Mesenchymal stem cell (in vitro differentiated cells and primary cell): ENCODE data around the gene PRKRA.

Source experiments
- DNase-seq: peaks from one replicate; pipeline ENCODE4 v3.0.0-alpha.2; 2013
- H2AFZ ChIP-seq: one replicate; pipeline ENCODE4 v1.6.1; 2013; ENCODE audit warnings: low read depth, mild to moderate bottlenecking, control low read depth, inconsistent platforms, low read length, moderate library complexity
- H2AK5ac ChIP-seq: 2 replicates; pipeline ENCODE4 v1.6.1; 2013; ENCODE audit warnings: low read length, moderate library complexity, mild to moderate bottlenecking, inconsistent platforms; ENCODE audit not compliant: severe bottlenecking
- H2BK120ac ChIP-seq: one replicate; pipeline ENCODE4 v1.6.1; 2013; ENCODE audit warnings: low read depth, mild to moderate bottlenecking, inconsistent platforms, low read length, moderate library complexity
- H2BK12ac ChIP-seq, 2 experiments: one replicate each; pipeline ENCODE4 v1.6.1; 2013; ENCODE audit warnings: inconsistent platforms in 2 of 2, low read length in 2 of 2, mild to moderate bottlenecking in 2 of 2, moderate library complexity in 2 of 2, control low read depth in 1 of 2
- H2BK15ac ChIP-seq: one replicate; pipeline ENCODE4 v1.6.1; 2013; ENCODE audit warnings: mild to moderate bottlenecking, low read depth, inconsistent platforms; ENCODE audit not compliant: poor library complexity, severe bottlenecking
- H2BK5ac ChIP-seq: 2 replicates; pipeline ENCODE4 v1.6.1; 2013; ENCODE audit warnings: low read depth, mild to moderate bottlenecking, low read length, control low read depth, inconsistent platforms; ENCODE audit not compliant: poor library complexity, severe bottlenecking
- H3K14ac ChIP-seq, 2 experiments: one replicate each; pipeline ENCODE4 v1.6.1; 2013; ENCODE audit warnings: inconsistent platforms in 2 of 2, low read length in 2 of 2, control low read depth in 1 of 2, mild to moderate bottlenecking in 1 of 2, moderate library complexity in 1 of 2
- H3K18ac ChIP-seq, 2 experiments: one replicate each; pipeline ENCODE4 v1.6.1; 2013; ENCODE audit warnings: inconsistent platforms in 2 of 2, low read length in 2 of 2, control low read depth in 1 of 2, low read depth in 1 of 2, mild to moderate bottlenecking in 1 of 2
- H3K23ac ChIP-seq, 2 experiments: one replicate each; pipeline ENCODE4 v1.6.1; 2013; ENCODE audit warnings: inconsistent platforms in 2 of 2, low read length in 2 of 2, mild to moderate bottlenecking in 2 of 2, moderate library complexity in 2 of 2, control low read depth in 1 of 2
- H3K27ac ChIP-seq: 2 replicates; pipeline ENCODE4 v1.5.1; 2013; ENCODE audit warnings: mild to moderate bottlenecking, moderate library complexity, low read length, control low read depth, inconsistent platforms; ENCODE audit not compliant: poor library complexity, severe bottlenecking
- H3K27me3 ChIP-seq, 2 experiments: 2 replicates each; pipeline versions ENCODE4 v1.6.1 to v1.7.0; 2013; ENCODE audit warnings: low read length in 2 of 2, mild to moderate bottlenecking in 2 of 2, moderate library complexity in 2 of 2, control low read depth in 1 of 2, inconsistent platforms in 1 of 2; ENCODE audit not compliant: control insufficient read depth in 1 of 2, insufficient read depth in 1 of 2
- H3K36me3 ChIP-seq, 2 experiments: 2 replicates each; pipeline versions ENCODE4 v1.6.1 to v1.7.0; 2013; ENCODE audit warnings: low read length in 2 of 2, control low read depth in 1 of 2, inconsistent platforms in 1 of 2, low read depth in 1 of 2, mild to moderate bottlenecking in 1 of 2; ENCODE audit not compliant: insufficient read depth in 2 of 2, control insufficient read depth in 1 of 2
- H3K4ac ChIP-seq, 2 experiments: one replicate each; pipeline ENCODE4 v1.6.1; 2013; ENCODE audit warnings: inconsistent platforms in 2 of 2, low read length in 2 of 2, mild to moderate bottlenecking in 2 of 2, moderate library complexity in 2 of 2, control low read depth in 1 of 2, low read depth in 1 of 2
- H3K4me1 ChIP-seq: 2 replicates; pipeline ENCODE4 v1.6.1; 2013; ENCODE audit warnings: low read depth, low read length, control low read depth; ENCODE audit not compliant: control insufficient read depth, insufficient read depth
- H3K4me2 ChIP-seq: 2 replicates; pipeline ENCODE4 v1.6.1; 2013; ENCODE audit warnings: low read length, mild to moderate bottlenecking, inconsistent platforms; ENCODE audit not compliant: poor library complexity, severe bottlenecking
- H3K4me3 ChIP-seq, 2 experiments: 2 replicates each; pipeline versions ENCODE4 v1.5.1 to v1.7.0; 2013; ENCODE audit warnings: low read length in 2 of 2, mild to moderate bottlenecking in 2 of 2, control low read depth in 1 of 2, low read depth in 1 of 2; ENCODE audit not compliant: insufficient read depth in 1 of 2
- H3K79me1 ChIP-seq: replicated peaks from 2 replicates; pipeline ENCODE4 v1.6.1; 2013; ENCODE audit warnings: mild to moderate bottlenecking, control low read depth, low read length, inconsistent platforms; ENCODE audit not compliant: poor library complexity, severe bottlenecking
- H3K9ac ChIP-seq: 2 replicates; pipeline ENCODE4 v1.7.0; 2013; ENCODE audit warnings: mild to moderate bottlenecking, low read length, moderate library complexity
- H3K9me3 ChIP-seq: 2 replicates; pipeline ENCODE4 v1.7.0; 2013; ENCODE audit warnings: mild to moderate bottlenecking, low read length; ENCODE audit not compliant: control insufficient read depth
- H4K8ac ChIP-seq: one replicate; pipeline ENCODE4 v1.6.1; 2013; ENCODE audit warnings: inconsistent platforms, mild to moderate bottlenecking, low read length, moderate library complexity
- H4K91ac ChIP-seq: one replicate; pipeline ENCODE4 v1.6.1; 2013; ENCODE audit warnings: mild to moderate bottlenecking, low read length, inconsistent platforms
- WGBS: methylation state at CpG from one replicate; pipeline ENCODE4 v1.1.7; 2013; ENCODE audit warnings: mixed read lengths; 5-methylcytosine and 5-hydroxymethylcytosine counted together

Gene PRKRA

DNA sequence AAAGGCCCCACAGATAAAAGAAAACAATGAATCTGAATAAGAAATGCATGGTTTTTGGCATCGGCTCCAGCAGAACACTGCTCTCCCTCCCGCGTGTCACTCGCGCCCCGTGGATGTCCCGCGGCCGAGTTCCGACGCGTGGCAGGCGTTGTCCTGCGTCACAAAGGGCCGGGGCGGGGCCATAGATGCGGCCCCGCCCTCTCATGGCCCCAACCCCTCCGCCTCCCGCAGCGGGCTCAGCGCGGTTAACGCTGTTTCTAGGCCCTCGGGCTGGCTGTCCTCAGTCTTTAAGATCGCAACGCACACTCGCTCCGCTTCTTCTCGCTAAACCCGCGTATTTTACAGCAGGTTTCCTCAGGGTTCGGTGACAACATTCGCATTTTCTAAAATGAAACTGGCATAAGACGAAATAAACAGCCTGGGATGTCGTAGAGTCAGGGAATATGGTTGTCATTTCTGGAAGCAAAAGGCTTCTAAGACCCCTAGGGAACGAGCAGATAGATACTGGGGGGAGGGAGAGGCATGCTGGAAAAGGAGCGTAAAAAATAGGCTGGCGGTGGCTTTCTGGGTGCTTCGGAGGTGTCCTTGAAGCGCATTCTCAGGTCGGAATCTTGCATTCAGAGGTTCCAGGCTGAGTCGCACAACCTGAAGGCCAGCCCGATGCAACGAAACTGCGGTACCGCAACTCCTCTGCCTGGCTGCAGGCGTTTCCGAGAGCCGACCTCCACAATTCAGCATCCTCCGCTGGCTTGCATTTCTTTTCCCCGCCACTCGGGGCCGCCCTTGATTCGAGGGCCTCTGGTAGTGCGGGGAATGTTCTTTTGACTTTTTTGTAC lies 27.7 kb upstream of the PRKRA start, which contains the start of gene FKBP7:
Gene FKBP7, minus strand, starts transcription at position 162 of the 836 bp plus-strand sequence. Its CDS starts 101 bp downstream, at position 61.
- peak within 1 kb of the TSS; percentile 81 for H3K18ac ChIP-seq
- no peaks in the 10 kb centered on the region for H3K9me3 ChIP-seq
- H3K14ac ChIP-seq = peak within 1 kb of the TSS in 1 of 2 experiments; percentile 78
- peak within 1 kb of the TSS; percentile 77 for H2AFZ ChIP-seq
- H3K27me3 ChIP-seq = no peaks in the 10 kb centered on the region
- peak within 1 kb of the TSS; percentile 85 for H4K8ac ChIP-seq
- peak within 1 kb of the TSS; percentile 78 for H2BK15ac ChIP-seq
- H2BK120ac ChIP-seq = no peak within 1 kb of the TSS
- peak within 1 kb of the TSS; percentile 85 for H3K4me2 ChIP-seq
- H3K4me3 ChIP-seq = peak within 1 kb of the TSS; percentile 69 to 98
- H3K4ac ChIP-seq = peak within 1 kb of the TSS in 1 of 2 experiments; percentile 79
- peak within 1 kb of the TSS in 1 of 2 experiments; percentile 73 for H2BK12ac ChIP-seq
- peak within 1 kb of the TSS in 1 of 2 experiments; percentile 50 for H3K23ac ChIP-seq
- DNase-seq = peak; percentile 90
- 2% methylated on average over 56 of the region's 56 CpGs for WGBS
- peak within 1 kb of the TSS; percentile 29 for H2AK5ac ChIP-seq
- peak within 1 kb of the TSS; percentile 100 for H3K9ac ChIP-seq
- H2BK5ac ChIP-seq = no peak within 1 kb of the TSS
- H3K79me1 ChIP-seq = peaks cover 8% of the 10 kb centered on the region
- peaks cover 8% of the 10 kb centered on the region for H3K4me1 ChIP-seq
- peak within 1 kb of the TSS; percentile 92 for H3K27ac ChIP-seq
- H4K91ac ChIP-seq = peak within 1 kb of the TSS; percentile 71
- H3K36me3 ChIP-seq = no peaks in the 10 kb centered on the region

DNA sequence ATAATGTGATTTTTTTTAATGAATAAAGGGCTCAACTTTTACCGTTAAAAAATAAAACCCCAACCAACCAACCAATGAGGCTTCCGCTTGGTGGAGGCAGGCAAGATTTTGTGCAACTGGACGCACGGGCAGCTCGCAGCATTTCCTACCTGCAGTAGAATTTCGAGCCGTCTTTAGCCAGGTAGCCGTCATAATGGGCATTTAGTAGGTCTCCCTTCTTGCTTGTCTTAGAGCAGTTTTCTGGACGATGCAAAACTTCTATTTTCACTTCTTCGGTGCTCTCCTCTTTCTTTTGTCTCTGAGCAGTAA lies 27.1 kb upstream of the PRKRA start:
- H3K27ac ChIP-seq = peak overlapping the region; percentile 89
- 1% methylated on average over 9 of the region's 10 CpGs for WGBS
- H4K91ac ChIP-seq = no peak overlapping the region
- no peak overlapping the region for H2BK5ac ChIP-seq
- H3K4ac ChIP-seq = peak overlapping the region in 1 of 2 experiments; percentile 79
- H2BK12ac ChIP-seq = no peak overlapping the region
- H3K79me1 ChIP-seq = peaks cover 9% of the 10 kb centered on the region
- H3K9ac ChIP-seq = peak overlapping the region; percentile 100
- no peaks in the 10 kb centered on the region for H3K27me3 ChIP-seq
- H3K36me3 ChIP-seq = no peaks in the 10 kb centered on the region
- no peak overlapping the region for H2BK15ac ChIP-seq
- peak overlapping the region; percentile 85 for H3K4me2 ChIP-seq
- peak overlapping the region; percentile 69 to 98 for H3K4me3 ChIP-seq
- H3K9me3 ChIP-seq = no peaks in the 10 kb centered on the region
- H2AFZ ChIP-seq = peak overlapping the region; percentile 77
- no peak overlapping the region for H2AK5ac ChIP-seq
- no peak overlapping the region for H3K23ac ChIP-seq
- peaks cover 8% of the 10 kb centered on the region for H3K4me1 ChIP-seq
- peak; percentile 35 for DNase-seq
- peak overlapping the region; percentile 81 for H3K18ac ChIP-seq
- peak overlapping the region in 1 of 2 experiments; percentile 78 for H3K14ac ChIP-seq
- H2BK120ac ChIP-seq = no peak overlapping the region
- H4K8ac ChIP-seq = peak overlapping the region; percentile 84

DNA sequence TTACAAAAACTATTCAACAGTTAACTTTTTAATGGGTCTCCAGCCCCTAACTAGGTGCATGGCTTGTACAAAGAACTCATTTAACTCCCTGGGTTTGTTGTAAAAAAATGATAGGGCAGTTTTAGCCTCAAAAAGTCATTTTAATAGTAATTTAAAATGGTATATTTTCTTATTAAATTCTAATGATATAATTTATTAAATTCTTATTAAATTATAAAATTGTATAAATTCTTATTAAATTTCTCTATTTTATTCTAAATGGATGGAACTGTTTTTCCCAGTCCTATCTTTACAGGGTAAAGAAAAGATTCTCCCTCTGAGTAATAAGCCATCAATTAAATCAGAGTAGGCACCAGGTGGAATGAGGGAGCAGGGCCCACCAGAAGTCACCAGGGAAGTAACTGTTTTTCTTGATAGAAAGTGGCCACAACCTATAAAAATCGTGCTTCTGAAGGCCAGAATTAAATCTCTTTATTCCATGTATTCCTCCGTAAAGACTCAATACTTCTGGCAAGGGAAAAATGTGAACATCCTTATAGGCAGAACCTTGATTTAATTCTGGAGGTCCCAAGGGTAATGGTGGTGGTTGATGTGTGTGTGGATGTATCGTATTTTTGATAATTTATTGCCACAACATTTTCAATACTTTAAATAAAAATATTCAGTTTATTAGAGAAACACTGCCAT lies 26.6 kb upstream of the PRKRA start:
- peak overlapping the region; percentile 23 for H3K27ac ChIP-seq
- no peak overlapping the region for H2AFZ ChIP-seq
- H4K8ac ChIP-seq = no peak overlapping the region
- no peak overlapping the region for H2BK120ac ChIP-seq
- no peak overlapping the region for H2BK12ac ChIP-seq
- no peak overlapping the region for H2BK5ac ChIP-seq
- H3K23ac ChIP-seq = no peak overlapping the region
- no peaks in the 10 kb centered on the region for H3K36me3 ChIP-seq
- H3K27me3 ChIP-seq = no peaks in the 10 kb centered on the region
- no peak overlapping the region for H3K18ac ChIP-seq
- H3K4me1 ChIP-seq = peaks cover 8% of the 10 kb centered on the region
- H3K4me2 ChIP-seq = peak overlapping the region; percentile 84
- no peaks in the 10 kb centered on the region for H3K9me3 ChIP-seq
- H2BK15ac ChIP-seq = no peak overlapping the region
- peaks cover 10% of the 10 kb centered on the region for H3K79me1 ChIP-seq
- peak; percentile 32 for DNase-seq
- H3K4ac ChIP-seq = no peak overlapping the region
- H4K91ac ChIP-seq = no peak overlapping the region
- H3K9ac ChIP-seq = peak overlapping the region; percentile 100
- no CpG with 5 or more reads among the region's 3 CpGs for WGBS
- no peak overlapping the region for H3K14ac ChIP-seq
- H2AK5ac ChIP-seq = no peak overlapping the region
- peak overlapping the region in 1 of 2 experiments; percentile 98 for H3K4me3 ChIP-seq

DNA sequence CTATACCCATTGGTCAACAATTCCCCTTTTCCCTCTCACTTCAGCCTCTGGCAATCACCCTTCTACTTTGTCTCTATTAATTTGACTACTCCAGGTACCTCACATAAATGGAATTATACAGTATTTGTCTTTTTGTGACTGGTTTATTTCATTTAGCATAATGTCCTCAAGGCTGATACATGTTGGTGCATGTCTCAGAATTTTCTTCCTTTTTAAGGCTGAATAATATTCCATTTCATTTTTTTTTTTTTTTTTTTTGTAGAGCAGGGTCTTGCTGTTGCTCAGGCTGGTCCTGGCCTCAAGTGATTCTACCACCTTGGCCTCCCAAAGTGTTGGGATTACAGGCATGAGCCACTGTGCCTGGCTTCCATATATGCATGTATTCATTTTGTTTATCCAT lies 25.5 kb upstream of the PRKRA start:
- no peak overlapping the region for H4K8ac ChIP-seq
- H3K4me2 ChIP-seq = no peak overlapping the region
- no peak overlapping the region for H3K14ac ChIP-seq
- H3K4me1 ChIP-seq = peaks cover 5% of the 10 kb centered on the region
- H3K9me3 ChIP-seq = no peaks in the 10 kb centered on the region
- H2BK12ac ChIP-seq = no peak overlapping the region
- no peak overlapping the region for H2AFZ ChIP-seq
- peaks cover 11% of the 10 kb centered on the region for H3K79me1 ChIP-seq
- H3K23ac ChIP-seq = no peak overlapping the region
- H3K4me3 ChIP-seq = no peak overlapping the region
- H3K36me3 ChIP-seq = no peaks in the 10 kb centered on the region
- no peak overlapping the region for H2BK5ac ChIP-seq
- H2BK15ac ChIP-seq = no peak overlapping the region
- H3K18ac ChIP-seq = no peak overlapping the region
- H3K4ac ChIP-seq = no peak overlapping the region
- no peak overlapping the region for H3K9ac ChIP-seq
- no peak overlapping the region for H4K91ac ChIP-seq
- no peak overlapping the region for H3K27ac ChIP-seq
- no peaks in the 10 kb centered on the region for H3K27me3 ChIP-seq
- H2AK5ac ChIP-seq = no peak overlapping the region
- H2BK120ac ChIP-seq = no peak overlapping the region
- no peak for DNase-seq
